Kidney epithelial cell (primary cell): Measurements from ENCODE around the gene AFF3. TPM values are rescaled to one million over a fixed set of nuclear protein-coding genes. Genes with fewer than 3 reads are reported as not detected.

Experiments
- DNase-seq: peaks from one replicate; pipeline ENCODE4 v3.0.0-alpha.2; 2010; ENCODE audit warnings: low read depth
- H3K27me3 ChIP-seq: 2 replicates; pipeline ENCODE4 v1.6.0; 2011; ENCODE audit warnings: low read length; ENCODE audit not compliant: control insufficient read depth, insufficient read depth
- H3K36me3 ChIP-seq: 2 replicates; pipeline ENCODE4 v1.5.1; 2011; ENCODE audit warnings: low read length; ENCODE audit not compliant: control insufficient read depth, insufficient read depth
- H3K4me3 ChIP-seq: 2 replicates; pipeline ENCODE4 v1.5.1; 2011; ENCODE audit warnings: low read depth, mild to moderate bottlenecking, control low read depth, low read length
- total RNA-seq: library from RNA; depleted of rRNA; stranded (reverse); fragments of >200 nt; gene quantifications from 2 replicates; pipeline ENCODE4 v1.2.3, GENCODE V29; 2015
- TF ChIP-seq, protein P1 (sequence below): IDR thresholded peaks from 2 replicates; pipeline ENCODE4 v1.5.1; 2011; ENCODE audit warnings: mild to moderate bottlenecking, moderate library complexity, low read length, control low read depth, inconsistent platforms; ENCODE audit not compliant: insufficient read depth, poor library complexity, severe bottlenecking

AFF3 gene, protein sequence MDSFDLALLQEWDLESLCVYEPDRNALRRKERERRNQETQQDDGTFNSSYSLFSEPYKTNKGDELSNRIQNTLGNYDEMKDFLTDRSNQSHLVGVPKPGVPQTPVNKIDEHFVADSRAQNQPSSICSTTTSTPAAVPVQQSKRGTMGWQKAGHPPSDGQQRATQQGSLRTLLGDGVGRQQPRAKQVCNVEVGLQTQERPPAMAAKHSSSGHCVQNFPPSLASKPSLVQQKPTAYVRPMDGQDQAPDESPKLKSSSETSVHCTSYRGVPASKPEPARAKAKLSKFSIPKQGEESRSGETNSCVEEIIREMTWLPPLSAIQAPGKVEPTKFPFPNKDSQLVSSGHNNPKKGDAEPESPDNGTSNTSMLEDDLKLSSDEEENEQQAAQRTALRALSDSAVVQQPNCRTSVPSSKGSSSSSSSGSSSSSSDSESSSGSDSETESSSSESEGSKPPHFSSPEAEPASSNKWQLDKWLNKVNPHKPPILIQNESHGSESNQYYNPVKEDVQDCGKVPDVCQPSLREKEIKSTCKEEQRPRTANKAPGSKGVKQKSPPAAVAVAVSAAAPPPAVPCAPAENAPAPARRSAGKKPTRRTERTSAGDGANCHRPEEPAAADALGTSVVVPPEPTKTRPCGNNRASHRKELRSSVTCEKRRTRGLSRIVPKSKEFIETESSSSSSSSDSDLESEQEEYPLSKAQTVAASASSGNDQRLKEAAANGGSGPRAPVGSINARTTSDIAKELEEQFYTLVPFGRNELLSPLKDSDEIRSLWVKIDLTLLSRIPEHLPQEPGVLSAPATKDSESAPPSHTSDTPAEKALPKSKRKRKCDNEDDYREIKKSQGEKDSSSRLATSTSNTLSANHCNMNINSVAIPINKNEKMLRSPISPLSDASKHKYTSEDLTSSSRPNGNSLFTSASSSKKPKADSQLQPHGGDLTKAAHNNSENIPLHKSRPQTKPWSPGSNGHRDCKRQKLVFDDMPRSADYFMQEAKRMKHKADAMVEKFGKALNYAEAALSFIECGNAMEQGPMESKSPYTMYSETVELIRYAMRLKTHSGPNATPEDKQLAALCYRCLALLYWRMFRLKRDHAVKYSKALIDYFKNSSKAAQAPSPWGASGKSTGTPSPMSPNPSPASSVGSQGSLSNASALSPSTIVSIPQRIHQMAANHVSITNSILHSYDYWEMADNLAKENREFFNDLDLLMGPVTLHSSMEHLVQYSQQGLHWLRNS (N-terminal part only)
- 13.9 and 16.0 TPM in 2 replicates for total RNA-seq

DNA sequence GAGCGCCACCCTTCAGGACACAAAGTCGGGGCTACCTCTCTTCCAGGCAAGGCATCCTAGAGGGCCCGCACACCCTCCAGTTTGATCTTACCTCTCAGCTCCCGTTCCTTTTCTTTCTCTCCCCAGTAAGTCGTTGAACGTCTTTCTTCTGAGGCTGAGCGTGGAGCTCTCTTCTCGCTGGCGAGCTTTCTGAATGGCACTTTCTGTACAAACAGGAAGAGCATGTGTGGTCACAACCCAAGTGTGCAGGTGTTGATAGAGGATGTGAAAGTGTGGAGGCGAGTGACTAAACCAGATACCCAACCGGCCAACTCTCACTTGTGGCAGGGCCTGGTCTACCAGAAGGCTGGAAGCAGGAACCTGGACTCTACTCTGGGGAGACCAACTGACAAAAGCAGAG is at the start of gene AFF3:
Gene AFF3 (minus strand): TSS at position 198 of the 400 bp plus-strand sequence. CDS start 38,136 bp downstream, outside the sequence.
- H3K36me3 ChIP-seq, result no peaks in the 10 kb centered on the region
- TF ChIP-seq, protein P1, sequence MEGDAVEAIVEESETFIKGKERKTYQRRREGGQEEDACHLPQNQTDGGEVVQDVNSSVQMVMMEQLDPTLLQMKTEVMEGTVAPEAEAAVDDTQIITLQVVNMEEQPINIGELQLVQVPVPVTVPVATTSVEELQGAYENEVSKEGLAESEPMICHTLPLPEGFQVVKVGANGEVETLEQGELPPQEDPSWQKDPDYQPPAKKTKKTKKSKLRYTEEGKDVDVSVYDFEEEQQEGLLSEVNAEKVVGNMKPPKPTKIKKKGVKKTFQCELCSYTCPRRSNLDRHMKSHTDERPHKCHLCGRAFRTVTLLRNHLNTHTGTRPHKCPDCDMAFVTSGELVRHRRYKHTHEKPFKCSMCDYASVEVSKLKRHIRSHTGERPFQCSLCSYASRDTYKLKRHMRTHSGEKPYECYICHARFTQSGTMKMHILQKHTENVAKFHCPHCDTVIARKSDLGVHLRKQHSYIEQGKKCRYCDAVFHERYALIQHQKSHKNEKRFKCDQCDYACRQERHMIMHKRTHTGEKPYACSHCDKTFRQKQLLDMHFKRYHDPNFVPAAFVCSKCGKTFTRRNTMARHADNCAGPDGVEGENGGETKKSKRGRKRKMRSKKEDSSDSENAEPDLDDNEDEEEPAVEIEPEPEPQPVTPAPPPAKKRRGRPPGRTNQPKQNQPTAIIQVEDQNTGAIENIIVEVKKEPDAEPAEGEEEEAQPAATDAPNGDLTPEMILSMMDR, result no peak
- H3K4me3 ChIP-seq, result no peak within 1 kb of the TSS
- no peaks in the 10 kb centered on the region for H3K27me3 ChIP-seq
- no peak for DNase-seq

DNA sequence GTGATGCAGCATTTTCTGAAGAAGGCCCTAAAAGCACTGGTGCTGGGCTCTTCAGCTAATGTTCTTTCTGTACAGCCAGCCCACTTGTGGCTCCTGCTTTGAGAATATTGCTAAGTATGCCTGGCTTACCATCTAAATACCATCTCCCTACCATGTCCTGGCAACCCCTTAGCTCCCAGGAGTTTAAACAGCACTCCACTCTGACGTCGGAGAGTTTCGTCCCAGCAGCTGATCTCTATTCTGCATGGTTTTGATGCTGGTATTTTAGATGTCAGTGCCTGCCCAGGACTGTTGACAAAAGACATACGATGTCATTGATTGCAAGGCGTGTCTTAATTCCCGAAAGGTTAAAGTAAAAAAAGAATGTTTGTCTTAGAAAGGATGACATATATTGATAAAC is 47.0 kb upstream of the AFF3 start:
- no peak for DNase-seq

DNA sequence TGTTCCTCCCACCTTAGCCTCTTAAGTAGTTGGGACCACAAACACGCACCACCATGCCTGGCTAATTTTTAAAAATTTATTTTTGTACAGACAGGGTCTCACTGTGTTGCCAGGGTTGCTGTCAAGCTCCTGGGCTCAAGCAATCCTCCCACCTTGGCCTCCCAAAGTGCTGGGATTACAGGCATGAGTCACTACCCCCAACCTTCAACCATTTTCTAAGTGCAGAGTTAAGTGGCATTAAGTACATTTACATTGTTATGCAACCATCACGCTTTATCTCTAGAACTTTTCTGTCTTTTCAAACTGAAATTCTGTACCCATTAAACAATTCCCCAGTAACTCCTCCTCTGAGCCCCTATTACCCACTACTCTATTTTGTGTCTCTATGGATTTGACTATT is 45.9 kb upstream of the AFF3 start:
- TF ChIP-seq, protein P1, result no peak
- Histone ChIP-seq H3K4me3 (no peak overlapping the region), H3K36me3 (no peaks in the 10 kb centered on the region), H3K27me3 (no peaks in the 10 kb centered on the region)
- DNase-seq, result no peak

More for the DNA sequence above, 47.0 kb upstream of the AFF3 start:
- Histone ChIP-seq H3K27me3 (no peaks in the 10 kb centered on the region), H3K4me3 (no peak overlapping the region), H3K36me3 (no peaks in the 10 kb centered on the region)
- TF ChIP-seq, protein P1, result no peak

DNA sequence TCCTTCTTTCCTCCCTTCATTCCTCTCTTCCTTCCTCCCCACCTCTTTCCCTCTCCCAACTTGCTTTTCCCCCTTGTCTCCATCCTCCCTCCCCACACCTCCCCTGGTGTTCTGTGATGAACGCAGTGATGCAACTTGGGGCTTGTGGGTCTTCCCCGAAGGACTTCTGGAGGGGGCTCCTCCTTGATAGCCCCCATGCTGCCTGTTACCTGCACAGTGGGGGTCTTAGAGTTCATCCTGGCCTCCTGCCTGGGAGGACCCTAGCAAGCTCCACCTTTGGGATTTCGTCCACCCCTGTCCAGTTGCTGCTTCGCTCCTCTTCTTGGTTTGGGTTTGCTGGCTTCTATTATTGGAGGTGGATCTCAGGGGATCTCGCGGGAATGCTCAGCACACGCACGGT is 43.7 kb upstream of the AFF3 start:
- no peaks in the 10 kb centered on the region for H3K27me3 ChIP-seq
- no peaks in the 10 kb centered on the region for H3K36me3 ChIP-seq
- TF ChIP-seq, protein P1, result no peak
- no peak for DNase-seq
- H3K4me3 ChIP-seq, result no peak overlapping the region

DNA sequence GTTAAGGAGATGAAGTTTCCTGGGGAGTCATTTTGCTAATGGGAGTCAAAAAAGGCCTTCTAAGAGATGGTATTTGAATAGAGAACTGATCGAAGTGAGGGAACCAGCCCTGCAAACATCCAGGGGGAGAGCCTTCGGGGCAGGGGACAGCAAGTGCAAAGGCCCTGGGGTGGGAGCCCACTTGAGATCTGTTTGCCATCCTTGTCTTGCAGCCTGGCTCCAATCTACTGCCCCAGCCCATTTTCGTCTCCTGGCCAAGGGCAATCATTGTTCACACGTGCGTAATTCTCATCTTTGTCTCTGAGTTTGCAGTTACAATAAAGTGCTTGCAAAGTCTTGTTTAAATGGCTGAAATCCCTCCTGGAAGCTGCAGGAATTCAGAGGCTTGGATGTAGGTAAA is 43.1 kb upstream of the AFF3 start:
- no peak for DNase-seq
- no peak overlapping the region for H3K4me3 ChIP-seq
- H3K27me3 ChIP-seq, result no peaks in the 10 kb centered on the region
- TF ChIP-seq, protein P1, result no peak
- H3K36me3 ChIP-seq, result no peaks in the 10 kb centered on the region
